WTC11 (cell line): Measurements from ENCODE around the gene PARD3B.

Source experiments
- ATF1 ChIP-seq: sonication (generic); formaldehyde crosslinking; IDR thresholded peaks from 2 replicates; pipeline ENCODE4 v1.8.1; 2023; ENCODE audit warnings: mild to moderate bottlenecking, moderate library complexity, missing genetic modification reagents
- CREB1 ChIP-seq: sonication (generic); formaldehyde crosslinking; IDR thresholded peaks from 2 replicates; pipeline ENCODE4 v1.8.0; 2023; ENCODE audit warnings: mild to moderate bottlenecking, missing genetic modification reagents
- ETV6 ChIP-seq: sonication (generic); formaldehyde crosslinking; IDR thresholded peaks from 2 replicates; pipeline ENCODE4 v1.8.1; 2022; ENCODE audit warnings: mild to moderate bottlenecking, missing genetic modification reagents
- FOXP1 ChIP-seq: sonication (generic); formaldehyde crosslinking; IDR thresholded peaks from 2 replicates; pipeline ENCODE4 v1.8.0; 2022; ENCODE audit warnings: missing genetic modification reagents, mild to moderate bottlenecking, moderate library complexity, borderline replicate concordance
- NR3C1 ChIP-seq: sonication (generic); formaldehyde crosslinking; conservative IDR thresholded peaks from 2 replicates; pipeline ENCODE4 v1.8.1; 2023; ENCODE audit warnings: low read depth, mild to moderate bottlenecking, missing genetic modification reagents
- ZBTB21 ChIP-seq: sonication (generic); formaldehyde crosslinking; IDR thresholded peaks from 2 replicates; pipeline ENCODE4 v1.8.1; 2023; ENCODE audit warnings: mild to moderate bottlenecking, missing genetic modification reagents, borderline replicate concordance
- TF ChIP-seq, protein P1 (sequence below): fragments of 200-600 bp; IDR thresholded peaks from 2 replicates; pipeline ENCODE4 v1.8.0; 2022; ENCODE audit warnings: antibody characterized with exemption
- TF ChIP-seq, protein P2 (sequence below): fragments of 250-450 bp; sonication (Bioruptor Pico); IDR thresholded peaks from 2 replicates; pipeline ENCODE4 v1.9.0; 2021; ENCODE audit warnings: moderate library complexity, mild to moderate bottlenecking, inconsistent platforms, borderline replicate concordance
- TF ChIP-seq, protein P3 (sequence below): fragments of 250-450 bp; sonication (Bioruptor Pico); IDR thresholded peaks from 2 replicates; pipeline ENCODE4 v2.1.2; 2022; ENCODE audit warnings: mild to moderate bottlenecking, moderate library complexity
- TF ChIP-seq, protein P4 (sequence below): sonication (generic); formaldehyde crosslinking; conservative IDR thresholded peaks from 2 replicates; pipeline ENCODE4 v1.8.1; 2022; ENCODE audit warnings: mild to moderate bottlenecking, missing genetic modification reagents

DNA sequence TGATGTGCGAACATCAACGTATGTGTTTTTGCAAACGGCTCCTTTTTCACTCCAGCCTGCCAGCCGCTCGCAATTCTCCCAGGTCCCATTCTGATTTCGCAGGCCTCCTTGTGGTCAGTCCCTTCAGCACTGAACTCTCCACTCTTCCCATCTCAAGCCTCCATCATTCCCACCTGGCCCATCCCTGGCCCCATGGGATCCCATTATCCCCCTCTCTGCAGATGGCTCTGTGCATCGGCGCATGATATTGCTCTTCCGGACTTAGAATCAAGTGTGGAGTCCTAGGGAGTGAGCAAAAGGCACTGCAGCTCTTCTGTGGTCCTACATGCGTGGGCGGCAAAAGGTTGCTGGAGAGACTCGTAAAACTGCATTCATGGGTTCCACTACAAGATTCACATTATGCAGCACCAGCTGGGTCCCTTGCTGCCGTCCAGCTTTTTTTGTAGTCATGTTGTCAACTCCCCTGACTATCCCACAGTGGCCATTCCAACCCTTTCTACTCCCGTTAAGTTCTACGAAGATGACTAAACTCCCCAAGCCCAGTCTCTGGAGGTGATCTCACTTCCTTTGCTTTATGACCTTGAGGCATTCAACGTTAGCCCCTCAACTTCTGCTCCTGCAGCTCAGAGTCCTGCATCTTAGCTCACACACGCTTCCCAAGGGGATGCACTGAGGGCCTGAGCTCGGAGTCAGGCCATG, 1011.7 kb downstream of the PARD3B start:
- TF ChIP-seq, protein P1, sequence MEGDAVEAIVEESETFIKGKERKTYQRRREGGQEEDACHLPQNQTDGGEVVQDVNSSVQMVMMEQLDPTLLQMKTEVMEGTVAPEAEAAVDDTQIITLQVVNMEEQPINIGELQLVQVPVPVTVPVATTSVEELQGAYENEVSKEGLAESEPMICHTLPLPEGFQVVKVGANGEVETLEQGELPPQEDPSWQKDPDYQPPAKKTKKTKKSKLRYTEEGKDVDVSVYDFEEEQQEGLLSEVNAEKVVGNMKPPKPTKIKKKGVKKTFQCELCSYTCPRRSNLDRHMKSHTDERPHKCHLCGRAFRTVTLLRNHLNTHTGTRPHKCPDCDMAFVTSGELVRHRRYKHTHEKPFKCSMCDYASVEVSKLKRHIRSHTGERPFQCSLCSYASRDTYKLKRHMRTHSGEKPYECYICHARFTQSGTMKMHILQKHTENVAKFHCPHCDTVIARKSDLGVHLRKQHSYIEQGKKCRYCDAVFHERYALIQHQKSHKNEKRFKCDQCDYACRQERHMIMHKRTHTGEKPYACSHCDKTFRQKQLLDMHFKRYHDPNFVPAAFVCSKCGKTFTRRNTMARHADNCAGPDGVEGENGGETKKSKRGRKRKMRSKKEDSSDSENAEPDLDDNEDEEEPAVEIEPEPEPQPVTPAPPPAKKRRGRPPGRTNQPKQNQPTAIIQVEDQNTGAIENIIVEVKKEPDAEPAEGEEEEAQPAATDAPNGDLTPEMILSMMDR = no peak
- TF ChIP-seq ATF1 (CRISPR knock-in tag) (no peak), FOXP1 (CRISPR knock-in tag) (no peak), ZBTB21 (no peak), CREB1 (no peak), NR3C1 (CRISPR knock-in tag) (no peak), ETV6 (CRISPR knock-in tag) (no peak)
- TF ChIP-seq, protein P2, sequence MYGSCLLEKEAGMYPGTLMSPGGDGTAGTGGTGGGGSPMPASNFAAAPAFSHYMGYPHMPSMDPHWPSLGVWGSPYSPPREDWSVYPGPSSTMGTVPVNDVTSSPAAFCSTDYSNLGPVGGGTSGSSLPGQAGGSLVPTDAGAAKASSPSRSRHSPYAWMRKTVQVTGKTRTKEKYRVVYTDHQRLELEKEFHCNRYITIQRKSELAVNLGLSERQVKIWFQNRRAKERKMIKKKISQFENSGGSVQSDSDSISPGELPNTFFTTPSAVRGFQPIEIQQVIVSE (CRISPR knock-in tag) = no peak
- TF ChIP-seq, protein P3, sequence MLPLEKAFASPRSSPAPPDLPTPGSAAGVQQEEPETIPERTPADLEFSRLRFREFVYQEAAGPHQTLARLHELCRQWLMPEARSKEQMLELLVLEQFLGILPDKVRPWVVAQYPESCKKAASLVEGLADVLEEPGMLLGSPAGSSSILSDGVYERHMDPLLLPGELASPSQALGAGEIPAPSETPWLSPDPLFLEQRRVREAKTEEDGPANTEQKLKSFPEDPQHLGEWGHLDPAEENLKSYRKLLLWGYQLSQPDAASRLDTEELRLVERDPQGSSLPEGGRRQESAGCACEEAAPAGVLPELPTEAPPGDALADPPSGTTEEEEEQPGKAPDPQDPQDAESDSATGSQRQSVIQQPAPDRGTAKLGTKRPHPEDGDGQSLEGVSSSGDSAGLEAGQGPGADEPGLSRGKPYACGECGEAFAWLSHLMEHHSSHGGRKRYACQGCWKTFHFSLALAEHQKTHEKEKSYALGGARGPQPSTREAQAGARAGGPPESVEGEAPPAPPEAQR (CRISPR knock-in tag) = no peak
- TF ChIP-seq, protein P4, sequence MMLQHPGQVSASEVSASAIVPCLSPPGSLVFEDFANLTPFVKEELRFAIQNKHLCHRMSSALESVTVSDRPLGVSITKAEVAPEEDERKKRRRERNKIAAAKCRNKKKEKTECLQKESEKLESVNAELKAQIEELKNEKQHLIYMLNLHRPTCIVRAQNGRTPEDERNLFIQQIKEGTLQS (CRISPR knock-in tag) = no peak
